ENCODE data around the gene TMEM213.

The TMEM213 gene

GRCh38 chr7:138849701-138850100, 51.9 kb downstream of the TMEM213 start:
- no peak overlapping the region for H3K4me3 ChIP-seq (ENCODE audit: low read length)
- no peaks in the 10 kb centered on the region for H3K27me3 ChIP-seq (ENCODE audit: control insufficient read depth, insufficient read depth, low read length)
- no peaks in the 10 kb centered on the region for H3K36me3 ChIP-seq (ENCODE audit: control insufficient read depth, insufficient read depth, low read length)
- no peaks in the 10 kb centered on the region for H3K4me1 ChIP-seq (ENCODE audit: control insufficient read depth, insufficient read depth, low read length)
- no peak overlapping the region for H3K9ac ChIP-seq (ENCODE audit: low read length)
- H3K9me3 ChIP-seq (ENCODE audit: control insufficient read depth, low read length) = no peaks in the 10 kb centered on the region

- H3K9ac ChIP-seq (ENCODE audit: low read length) = no peak overlapping the region
- H3K4me1 ChIP-seq (ENCODE audit: control insufficient read depth, insufficient read depth, low read length) = no peaks in the 10 kb centered on the region
- H3K9me3 ChIP-seq (ENCODE audit: control insufficient read depth, low read length) = no peaks in the 10 kb centered on the region
- no peaks in the 10 kb centered on the region for H3K27me3 ChIP-seq (ENCODE audit: control insufficient read depth, insufficient read depth, low read length)
- H3K4me3 ChIP-seq (ENCODE audit: low read length) = no peak overlapping the region
- no peaks in the 10 kb centered on the region for H3K36me3 ChIP-seq (ENCODE audit: control insufficient read depth, insufficient read depth, low read length)
Observed at GRCh38 chr7:138852469-138852868, 54.7 kb downstream of the TMEM213 start.

- H3K9ac ChIP-seq (ENCODE audit: low read length) = no peak overlapping the region
Observed at GRCh38 chr7:138853448-138853847, 55.7 kb downstream of the TMEM213 start.

GRCh38 chr7:138854115-138854645, 56.4 kb downstream of the TMEM213 start:
- Histone ChIP-seq H3K4me1 (ENCODE audit: control insufficient read depth, insufficient read depth, low read length) (no peaks in the 10 kb centered on the region), H3K4me3 (ENCODE audit: low read length) (no peak overlapping the region), H3K27me3 (ENCODE audit: control insufficient read depth, insufficient read depth, low read length) (no peaks in the 10 kb centered on the region), H3K36me3 (ENCODE audit: control insufficient read depth, insufficient read depth, low read length) (no peaks in the 10 kb centered on the region), H3K9me3 (ENCODE audit: control insufficient read depth, low read length) (no peaks in the 10 kb centered on the region), H3K9ac (ENCODE audit: low read length) (no peak overlapping the region)

More at GRCh38 chr7:138853448-138853847, 55.7 kb downstream of the TMEM213 start:
- Histone ChIP-seq H3K4me1 (ENCODE audit: control insufficient read depth, insufficient read depth, low read length) (no peaks in the 10 kb centered on the region), H3K4me3 (ENCODE audit: low read length) (no peak overlapping the region), H3K9me3 (ENCODE audit: control insufficient read depth, low read length) (no peaks in the 10 kb centered on the region), H3K36me3 (ENCODE audit: control insufficient read depth, insufficient read depth, low read length) (no peaks in the 10 kb centered on the region), H3K27me3 (ENCODE audit: control insufficient read depth, insufficient read depth, low read length) (no peaks in the 10 kb centered on the region)

- Histone ChIP-seq H3K4me3 (ENCODE audit: low read length) (no peak overlapping the region), H3K4me1 (ENCODE audit: control insufficient read depth, insufficient read depth, low read length) (no peaks in the 10 kb centered on the region), H3K9me3 (ENCODE audit: control insufficient read depth, low read length) (no peaks in the 10 kb centered on the region), H3K27me3 (ENCODE audit: control insufficient read depth, insufficient read depth, low read length) (no peaks in the 10 kb centered on the region), H3K36me3 (ENCODE audit: control insufficient read depth, insufficient read depth, low read length) (no peaks in the 10 kb centered on the region), H3K9ac (ENCODE audit: low read length) (no peak overlapping the region)
Observed at GRCh38 chr7:138857728-138858127, 59.9 kb downstream of the TMEM213 start.

- Histone ChIP-seq H3K27me3 (ENCODE audit: control insufficient read depth, insufficient read depth, low read length) (no peaks in the 10 kb centered on the region), H3K4me3 (ENCODE audit: low read length) (no peak overlapping the region), H3K9me3 (ENCODE audit: control insufficient read depth, low read length) (no peaks in the 10 kb centered on the region), H3K9ac (ENCODE audit: low read length) (no peak overlapping the region), H3K4me1 (ENCODE audit: control insufficient read depth, insufficient read depth, low read length) (no peaks in the 10 kb centered on the region), H3K36me3 (ENCODE audit: control insufficient read depth, insufficient read depth, low read length) (no peaks in the 10 kb centered on the region)
Observed at GRCh38 chr7:138861051-138861450, 63.3 kb downstream of the TMEM213 start.

- no peaks in the 10 kb centered on the region for H3K36me3 ChIP-seq (ENCODE audit: control insufficient read depth, insufficient read depth, low read length)
- no peaks in the 10 kb centered on the region for H3K4me1 ChIP-seq (ENCODE audit: control insufficient read depth, insufficient read depth, low read length)
- H3K9me3 ChIP-seq (ENCODE audit: control insufficient read depth, low read length) = no peaks in the 10 kb centered on the region
- no peak overlapping the region for H3K4me3 ChIP-seq (ENCODE audit: low read length)
- no peak overlapping the region for H3K9ac ChIP-seq (ENCODE audit: low read length)
- no peaks in the 10 kb centered on the region for H3K27me3 ChIP-seq (ENCODE audit: control insufficient read depth, insufficient read depth, low read length)
Observed at GRCh38 chr7:138863931-138864330, 66.1 kb downstream of the TMEM213 start.

- no peak overlapping the region for H3K9ac ChIP-seq (ENCODE audit: low read length)
- no peaks in the 10 kb centered on the region for H3K4me1 ChIP-seq (ENCODE audit: control insufficient read depth, insufficient read depth, low read length)
- H3K27me3 ChIP-seq (ENCODE audit: control insufficient read depth, insufficient read depth, low read length) = no peaks in the 10 kb centered on the region
- H3K4me3 ChIP-seq (ENCODE audit: low read length) = no peak overlapping the region
- H3K36me3 ChIP-seq (ENCODE audit: control insufficient read depth, insufficient read depth, low read length) = no peaks in the 10 kb centered on the region
- H3K9me3 ChIP-seq (ENCODE audit: control insufficient read depth, low read length) = no peaks in the 10 kb centered on the region
Observed at GRCh38 chr7:138864667-138865066, 66.9 kb downstream of the TMEM213 start.

- Histone ChIP-seq H3K36me3 (ENCODE audit: control insufficient read depth, insufficient read depth, low read length) (no peaks in the 10 kb centered on the region), H3K9ac (ENCODE audit: low read length) (no peak overlapping the region), H3K27me3 (ENCODE audit: control insufficient read depth, insufficient read depth, low read length) (no peaks in the 10 kb centered on the region), H3K4me1 (ENCODE audit: control insufficient read depth, insufficient read depth, low read length) (no peaks in the 10 kb centered on the region), H3K9me3 (ENCODE audit: control insufficient read depth, low read length) (no peaks in the 10 kb centered on the region), H3K4me3 (ENCODE audit: low read length) (no peak overlapping the region)
Observed at GRCh38 chr7:138865843-138866242, 68.0 kb downstream of the TMEM213 start.

- Histone ChIP-seq H3K4me3 (ENCODE audit: low read length) (no peak overlapping the region), H3K36me3 (ENCODE audit: control insufficient read depth, insufficient read depth, low read length) (no peaks in the 10 kb centered on the region), H3K9ac (ENCODE audit: low read length) (no peak overlapping the region), H3K4me1 (ENCODE audit: control insufficient read depth, insufficient read depth, low read length) (no peaks in the 10 kb centered on the region), H3K9me3 (ENCODE audit: control insufficient read depth, low read length) (no peaks in the 10 kb centered on the region), H3K27me3 (ENCODE audit: control insufficient read depth, insufficient read depth, low read length) (no peaks in the 10 kb centered on the region)
Observed at GRCh38 chr7:138866353-138866752, 68.6 kb downstream of the TMEM213 start.

- Histone ChIP-seq H3K27me3 (ENCODE audit: control insufficient read depth, insufficient read depth, low read length) (no peaks in the 10 kb centered on the region), H3K4me3 (ENCODE audit: low read length) (no peak overlapping the region), H3K36me3 (ENCODE audit: control insufficient read depth, insufficient read depth, low read length) (no peaks in the 10 kb centered on the region)
Observed at GRCh38 chr7:138867744-138868143, 70.0 kb downstream of the TMEM213 start.

GRCh38 chr7:138868711-138869110, 70.9 kb downstream of the TMEM213 start:
- Histone ChIP-seq H3K9ac (ENCODE audit: low read length) (no peak overlapping the region), H3K4me1 (ENCODE audit: control insufficient read depth, insufficient read depth, low read length) (no peaks in the 10 kb centered on the region), H3K4me3 (ENCODE audit: low read length) (no peak overlapping the region), H3K9me3 (ENCODE audit: control insufficient read depth, low read length) (no peaks in the 10 kb centered on the region), H3K36me3 (ENCODE audit: control insufficient read depth, insufficient read depth, low read length) (no peaks in the 10 kb centered on the region), H3K27me3 (ENCODE audit: control insufficient read depth, insufficient read depth, low read length) (no peaks in the 10 kb centered on the region)

More at GRCh38 chr7:138867744-138868143, 70.0 kb downstream of the TMEM213 start:
- no peaks in the 10 kb centered on the region for H3K9me3 ChIP-seq (ENCODE audit: control insufficient read depth, low read length)
- no peak overlapping the region for H3K9ac ChIP-seq (ENCODE audit: low read length)
- H3K4me1 ChIP-seq (ENCODE audit: control insufficient read depth, insufficient read depth, low read length) = no peaks in the 10 kb centered on the region

- H3K27me3 ChIP-seq (ENCODE audit: control insufficient read depth, insufficient read depth, low read length) = no peaks in the 10 kb centered on the region
- H3K9me3 ChIP-seq (ENCODE audit: control insufficient read depth, low read length) = no peaks in the 10 kb centered on the region
- H3K4me3 ChIP-seq (ENCODE audit: low read length) = no peak overlapping the region
- H3K9ac ChIP-seq (ENCODE audit: low read length) = no peak overlapping the region
- no peaks in the 10 kb centered on the region for H3K36me3 ChIP-seq (ENCODE audit: control insufficient read depth, insufficient read depth, low read length)
- no peaks in the 10 kb centered on the region for H3K4me1 ChIP-seq (ENCODE audit: control insufficient read depth, insufficient read depth, low read length)
Observed at GRCh38 chr7:138869353-138869752, 71.6 kb downstream of the TMEM213 start.

Measured in mucosa of stomach (tissue), 1 donor.